Neural progenitor cell (in vitro differentiated cells): ENCODE data around the gene SPSB4. TPM values are rescaled to one million over a fixed set of nuclear protein-coding genes. Genes with fewer than 3 reads are reported as not detected.

Source experiments
- DNase-seq: peaks from one replicate; pipeline ENCODE4 v3.0.0-alpha.2; 2016; ENCODE audit warnings: low spot score
- H2AFZ ChIP-seq: fragments of 200-600 bp; sonication (generic); replicated peaks from 2 replicates; pipeline ENCODE4 v1.6.1; 2016; ENCODE audit warnings: antibody characterized with exemption
- H3F3A ChIP-seq: fragments of 200-600 bp; sonication (generic); 2 replicates; pipeline ENCODE4 v1.6.1; 2016; ENCODE audit warnings: antibody characterized with exemption, low read depth
- H3K27ac ChIP-seq: fragments of 200-600 bp; sonication (generic); 2 replicates; pipeline ENCODE4 v1.5.1; 2016; ENCODE audit warnings: mild to moderate bottlenecking
- H3K27me3 ChIP-seq: fragments of 200-600 bp; sonication (generic); 2 replicates; pipeline ENCODE4 v1.6.1; 2016; ENCODE audit warnings: mild to moderate bottlenecking, moderate library complexity
- H3K36me3 ChIP-seq: fragments of 200-600 bp; sonication (generic); 2 replicates; pipeline ENCODE4 v1.5.1; 2016
- H3K4me1 ChIP-seq: fragments of 200-600 bp; sonication (generic); 2 replicates; pipeline ENCODE4 v1.6.1; 2016; ENCODE audit warnings: mixed run types
- H3K4me2 ChIP-seq: fragments of 200-600 bp; sonication (generic); 2 replicates; pipeline ENCODE4 v1.6.1; 2016
- H3K4me3 ChIP-seq: fragments of 200-600 bp; sonication (generic); 2 replicates; pipeline ENCODE4 v1.5.1; 2016
- H3K79me2 ChIP-seq: fragments of 200-600 bp; sonication (generic); 2 replicates; pipeline ENCODE4 v1.6.1; 2016; ENCODE audit warnings: low read depth
- H3K9ac ChIP-seq: fragments of 200-600 bp; sonication (generic); 2 replicates; pipeline ENCODE4 v1.6.1; 2016
- H3K9me3 ChIP-seq: fragments of 200-600 bp; sonication (generic); 2 replicates; pipeline ENCODE4 v1.5.1; 2016; ENCODE audit warnings: low read depth
- H4K20me1 ChIP-seq: fragments of 200-600 bp; sonication (generic); 2 replicates; pipeline ENCODE4 v1.6.1; 2016; ENCODE audit warnings: low read depth
- H3K27ac Mint-ChIP-seq: 3 replicates; pipeline ENCODE4 v1.8.0; 2021; ENCODE audit warnings: mixed read lengths
- H3K27me3 Mint-ChIP-seq: 2 replicates; pipeline ENCODE4 v1.8.0; 2022; ENCODE audit warnings: low read depth, mild to moderate bottlenecking, inconsistent platforms, moderate library complexity, mixed read lengths; ENCODE audit not compliant: insufficient read depth
- H3K36me3 Mint-ChIP-seq: 3 replicates; pipeline ENCODE4 v1.8.0; 2021; ENCODE audit warnings: mixed read lengths
- H3K4me1 Mint-ChIP-seq: 3 replicates; pipeline ENCODE4 v1.8.0; 2021; ENCODE audit warnings: mixed read lengths
- H3K4me3 Mint-ChIP-seq: 3 replicates; pipeline ENCODE4 v1.8.0; 2021; ENCODE audit warnings: mild to moderate bottlenecking, moderate library complexity, mixed read lengths
- H3K9me3 Mint-ChIP-seq: 3 replicates; pipeline ENCODE4 v1.8.0; 2020; ENCODE audit warnings: mixed read lengths
- CTCF ChIP-seq: fragments of 200-600 bp; sonication (generic); IDR thresholded peaks from 2 replicates; pipeline ENCODE4 v1.5.1; 2017; ENCODE audit warnings: antibody characterized with exemption, mild to moderate bottlenecking
- EZH2 ChIP-seq: fragments of 200-600 bp; sonication (generic); IDR thresholded peaks from 2 replicates; pipeline ENCODE4 v1.6.1; 2017; ENCODE audit warnings: antibody characterized with exemption, mild to moderate bottlenecking, moderate library complexity
- EZH2phosphoT487 ChIP-seq: fragments of 200-600 bp; sonication (generic); IDR thresholded peaks from 2 replicates; pipeline ENCODE4 v1.6.1; 2017; ENCODE audit warnings: antibody characterized with exemption
- total RNA-seq: library from RNA; depleted of rRNA; stranded (reverse); fragments of >200 nt; gene quantifications from 2 replicates; pipeline ENCODE4 v1.2.3, GENCODE V29; 2015; ENCODE audit warnings: low replicate concordance

Gene SPSB4
- total RNA-seq, 1 donor from 2014 or later, result 4.9 TPM

- Mint-ChIP-seq H3K9me3 (peaks cover 11% of the 10 kb centered on the region), H3K27ac (peak overlapping the region; percentile 100), H3K4me3 (peak overlapping the region; percentile 65), H3K27me3 (peaks cover 9% of the 10 kb centered on the region), H3K4me1 (peaks cover 76% of the 10 kb centered on the region), H3K36me3 (peaks cover 17% of the 10 kb centered on the region)
- Histone ChIP-seq H3K27ac (no peak overlapping the region), H3K9me3 (peaks cover 4% of the 10 kb centered on the region), H3K4me2 (peak overlapping the region; percentile 13), H3K79me2 (no peaks in the 10 kb centered on the region), H3K4me3 (no peak overlapping the region), H4K20me1 (no peaks in the 10 kb centered on the region), H3K9ac (no peak overlapping the region), H2AFZ (no peak overlapping the region), H3K36me3 (no peaks in the 10 kb centered on the region), H3F3A (peaks cover 31% of the 10 kb centered on the region), H3K4me1 (peaks cover 56% of the 10 kb centered on the region), H3K27me3 (no peaks in the 10 kb centered on the region)
- no peak for TF ChIP-seq EZH2phosphoT487
- no peak for TF ChIP-seq EZH2
- TF ChIP-seq CTCF, result no peak
- DNase-seq, result no peak
Measured at GRCh38 chr3:141093971-141094684, 43.0 kb downstream of the SPSB4 start.

GRCh38 chr3:141094790-141095545 lies 43.8 kb downstream of the SPSB4 start:
- peak overlapping the region; percentile 65 for H3K4me2 ChIP-seq
- H3K36me3 ChIP-seq, result no peaks in the 10 kb centered on the region
- H3K4me1 Mint-ChIP-seq, result peaks cover 73% of the 10 kb centered on the region
- no peak overlapping the region for H2AFZ ChIP-seq
- H3K27ac Mint-ChIP-seq, result peak overlapping the region; percentile 100
- H3K27me3 ChIP-seq, result no peaks in the 10 kb centered on the region
- peaks cover 20% of the 10 kb centered on the region for H3K36me3 Mint-ChIP-seq
- peak; percentile 83 for DNase-seq
- peaks cover 31% of the 10 kb centered on the region for H3F3A ChIP-seq
- peaks cover 17% of the 10 kb centered on the region for H3K9me3 Mint-ChIP-seq
- no peaks in the 10 kb centered on the region for H4K20me1 ChIP-seq
- H3K4me3 ChIP-seq, result no peak overlapping the region
- no peaks in the 10 kb centered on the region for H3K79me2 ChIP-seq
- peak overlapping the region; percentile 72 for H3K4me3 Mint-ChIP-seq
- H3K9me3 ChIP-seq, result peaks cover 4% of the 10 kb centered on the region
- peaks cover 6% of the 10 kb centered on the region for H3K27me3 Mint-ChIP-seq
- H3K4me1 ChIP-seq, result peaks cover 48% of the 10 kb centered on the region
- no peak for TF ChIP-seq EZH2
- TF ChIP-seq EZH2phosphoT487, result no peak
- no peak for TF ChIP-seq CTCF
- no peak overlapping the region for H3K9ac ChIP-seq
- peak overlapping the region; percentile 73 for H3K27ac ChIP-seq

- H3K4me3 ChIP-seq, result no peak overlapping the region
- peak overlapping the region; percentile 65 for H3K4me2 ChIP-seq
- H3K4me1 ChIP-seq, result peaks cover 47% of the 10 kb centered on the region
- Mint-ChIP-seq H3K36me3 (peaks cover 26% of the 10 kb centered on the region), H3K4me1 (peaks cover 67% of the 10 kb centered on the region), H3K27me3 (peaks cover 6% of the 10 kb centered on the region), H3K9me3 (peaks cover 19% of the 10 kb centered on the region), H3K27ac (peak overlapping the region; percentile 100), H3K4me3 (peak overlapping the region; percentile 72)
- peaks cover 4% of the 10 kb centered on the region for H3K9me3 ChIP-seq
- no peak overlapping the region for H2AFZ ChIP-seq
- no peaks in the 10 kb centered on the region for H3K27me3 ChIP-seq
- no peak overlapping the region for H3K9ac ChIP-seq
- peak overlapping the region; percentile 73 for H3K27ac ChIP-seq
- peaks cover 31% of the 10 kb centered on the region for H3F3A ChIP-seq
- H3K36me3 ChIP-seq, result no peaks in the 10 kb centered on the region
- no peaks in the 10 kb centered on the region for H3K79me2 ChIP-seq
- TF ChIP-seq CTCF, result no peak
- TF ChIP-seq EZH2, result no peak
- TF ChIP-seq EZH2phosphoT487, result no peak
- DNase-seq, result no peak
- no peaks in the 10 kb centered on the region for H4K20me1 ChIP-seq
Measured at GRCh38 chr3:141095546-141095937, 44.4 kb downstream of the SPSB4 start.
